Stimulated activated CD8-positive, alpha-beta memory T cell treated with anti-CD3 and anti-CD28 coated beads, Interleukin-7, amount 100 ng/mL, for 24 hours (primary cell): Measurements from ENCODE around the gene LRRC10.

Source experiments
- DNase-seq: peaks from one replicate; pipeline ENCODE4 v3.0.0-alpha.2; 2020; ENCODE audit warnings: low read depth

Gene LRRC10

DNA sequence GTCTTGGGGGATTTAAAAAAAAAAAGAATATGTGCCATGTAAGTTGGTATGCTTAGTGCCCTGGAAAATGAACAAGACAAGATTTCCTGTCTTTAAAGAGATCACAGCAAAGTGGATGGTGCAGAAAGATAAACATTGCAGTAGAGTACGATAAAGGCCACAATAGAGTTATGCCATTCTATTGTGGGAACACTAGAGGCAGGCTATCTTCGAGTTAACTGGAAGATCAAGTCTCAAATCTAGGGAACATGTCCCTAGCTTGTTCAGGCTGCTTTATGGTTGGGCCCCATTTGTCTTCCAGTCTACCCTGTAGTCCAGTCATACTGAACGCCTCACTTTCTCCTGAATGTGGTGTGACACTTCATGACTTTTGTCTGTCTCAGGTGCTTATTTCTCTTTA is 44.1 kb downstream of the LRRC10 start:
- no peak for DNase-seq

DNA sequence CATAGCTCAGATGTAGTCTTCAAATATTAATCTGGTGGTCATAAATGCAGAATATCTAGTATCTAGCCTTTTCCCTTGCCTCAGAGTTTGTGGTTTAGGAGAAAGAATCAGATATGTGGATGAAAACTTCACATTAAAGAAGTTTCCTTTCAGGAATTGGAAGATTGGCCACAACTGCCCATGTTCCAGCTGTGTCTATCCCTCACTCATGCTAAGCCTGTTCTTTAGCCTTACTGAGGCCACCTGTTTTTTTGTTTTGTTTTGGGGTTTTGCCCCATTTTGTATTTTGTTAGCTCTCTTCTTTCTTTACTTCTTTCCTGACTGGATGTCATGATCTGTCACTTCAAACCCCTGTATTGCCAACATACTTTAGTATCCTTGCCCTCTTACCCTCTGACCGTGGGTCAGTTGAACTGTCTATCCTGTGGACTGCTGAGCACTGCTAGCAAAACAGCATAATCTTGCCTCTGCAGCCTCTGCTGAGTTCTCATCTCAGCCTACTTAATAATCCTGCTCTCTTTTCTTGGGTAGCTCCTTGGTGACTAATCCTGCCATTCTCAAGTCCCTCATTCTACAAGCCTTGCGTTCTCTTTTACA is 47.4 kb downstream of the LRRC10 start:
- DNase-seq: no peak
